HG02642 (cell line): ENCODE data around the gene LILRB2.
"Not testable (repeated sequence)": the region's sequence is repeated elsewhere in the genome, so short reads cannot be mapped to it uniquely, and the experiment has no call there.

Experiments
- ATAC-seq: cut with Tn5 transposase; IDR thresholded peaks from one replicate; pipeline ENCODE4 v1.9.1; 2021; ENCODE audit warnings: mild to moderate bottlenecking; ENCODE audit not compliant: unreplicated experiment, poor library complexity

Gene LILRB2

GRCh38 chr19:54307389-54308020 lies 26.6 kb upstream of the LILRB2 start:
- ATAC-seq: no peak

DNA sequence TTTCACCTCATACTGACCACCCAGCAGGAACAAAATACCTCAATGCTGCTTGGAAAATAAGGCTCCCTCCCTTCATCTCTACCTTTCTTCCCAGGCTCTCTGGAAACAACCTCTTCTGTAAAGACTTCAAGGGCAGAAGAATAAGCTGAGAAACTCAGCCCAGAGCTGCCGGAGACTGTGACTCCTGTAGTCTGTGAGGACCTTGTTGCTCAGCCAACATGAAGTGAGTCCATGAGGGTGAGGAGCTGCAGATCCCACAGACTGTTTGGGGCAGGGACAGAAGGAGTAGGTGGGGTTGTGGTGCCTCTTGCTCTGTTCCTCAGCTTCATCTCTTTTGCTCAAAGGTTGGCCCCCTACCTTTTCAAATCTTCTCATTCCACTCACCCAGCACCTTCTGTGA lies 24.2 kb upstream of the LILRB2 start:
- no peak for ATAC-seq

- ATAC-seq: no peak
Observed at GRCh38 chr19:54302257-54302656, 21.3 kb upstream of the LILRB2 start.

DNA sequence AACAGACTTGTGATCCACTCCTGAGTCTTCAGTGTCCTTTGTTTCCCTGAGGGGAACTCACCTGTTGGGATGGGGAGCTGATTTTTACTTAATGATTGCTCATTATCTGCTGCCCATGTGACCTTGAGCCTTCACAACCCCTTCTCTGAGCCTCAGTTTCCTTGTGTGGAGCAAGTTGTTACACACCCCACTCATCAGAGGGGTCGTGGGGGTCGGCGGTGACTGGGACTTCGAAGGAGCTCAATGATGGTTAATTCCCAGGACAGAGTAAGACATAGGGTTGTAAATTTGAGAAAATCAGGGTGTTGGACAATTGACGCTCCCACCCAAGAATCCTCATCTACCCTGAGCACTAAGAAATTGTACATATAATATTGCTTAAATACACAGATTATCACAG lies 18.6 kb upstream of the LILRB2 start:
- ATAC-seq: no peak

GRCh38 chr19:54299126-54299498 lies 18.2 kb upstream of the LILRB2 start:
- no peak for ATAC-seq

GRCh38 chr19:54298357-54299125 lies 17.6 kb upstream of the LILRB2 start:
- no peak for ATAC-seq

DNA sequence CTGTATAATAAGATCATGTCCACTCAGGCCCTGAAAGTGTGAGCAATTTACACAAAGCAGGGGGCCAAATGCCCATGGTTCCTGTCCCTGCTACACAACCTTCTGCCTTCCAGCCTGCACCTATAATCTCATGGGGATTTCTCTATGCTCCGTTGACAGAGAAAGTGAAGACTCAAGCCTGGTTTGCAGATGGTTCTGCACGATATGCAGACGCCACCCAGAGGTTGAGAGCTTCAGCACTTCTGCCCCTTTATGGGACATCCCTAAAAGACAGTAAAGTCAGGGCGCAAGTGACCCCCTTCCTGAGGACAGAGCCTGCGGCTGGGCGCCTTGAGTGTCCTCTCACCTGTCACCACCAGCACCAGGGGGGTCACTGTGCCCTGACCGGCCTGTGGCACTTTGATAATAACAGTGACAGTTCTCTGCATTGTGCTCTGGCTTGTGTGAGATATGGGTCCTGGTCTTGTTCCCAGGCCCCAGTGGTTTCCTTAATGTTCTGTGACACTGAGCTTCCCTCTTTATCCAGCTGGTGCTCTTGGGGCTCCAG lies 16.9 kb upstream of the LILRB2 start:
- ATAC-seq: no peak

DNA sequence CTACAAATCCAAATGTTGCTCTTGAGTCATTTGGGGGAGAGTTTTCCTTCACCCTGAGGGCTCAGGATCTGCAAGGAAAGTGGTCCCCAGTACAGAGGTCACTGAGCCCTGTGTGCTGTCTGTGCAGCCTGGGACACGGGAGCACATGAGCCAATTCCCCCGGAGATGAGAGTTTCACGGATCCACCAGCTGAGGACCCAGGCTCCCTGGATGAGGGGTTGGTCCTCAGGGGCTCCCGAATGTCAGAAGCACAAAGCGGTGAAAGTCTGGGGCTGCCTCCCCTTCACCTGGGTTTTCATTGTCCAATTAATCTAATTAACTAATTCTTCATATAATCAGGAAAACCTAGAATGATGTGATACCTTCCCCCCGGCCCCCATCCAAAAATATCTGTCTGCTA lies 13.6 kb upstream of the LILRB2 start:
- no peak for ATAC-seq

DNA sequence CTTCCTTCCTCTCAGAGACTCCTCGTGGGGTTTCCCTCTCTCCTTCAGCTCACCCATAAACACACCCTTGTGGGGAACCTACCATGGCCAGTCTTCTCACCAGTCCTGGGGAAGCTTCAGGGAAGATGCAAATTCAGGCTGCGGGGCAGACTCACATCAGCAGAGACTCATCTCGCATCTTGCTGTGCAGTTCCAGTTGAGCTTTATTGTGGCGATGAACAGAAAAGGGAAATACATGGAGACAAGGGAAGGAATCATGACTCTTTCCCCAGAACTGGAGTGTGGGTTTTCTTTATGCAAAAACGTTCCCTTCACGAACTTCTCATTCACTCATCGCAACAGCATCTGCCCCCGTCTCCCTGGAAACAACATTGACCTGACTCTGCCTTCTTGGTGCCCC lies 8.2 kb upstream of the LILRB2 start:
- ATAC-seq: not testable (repeated sequence)

DNA sequence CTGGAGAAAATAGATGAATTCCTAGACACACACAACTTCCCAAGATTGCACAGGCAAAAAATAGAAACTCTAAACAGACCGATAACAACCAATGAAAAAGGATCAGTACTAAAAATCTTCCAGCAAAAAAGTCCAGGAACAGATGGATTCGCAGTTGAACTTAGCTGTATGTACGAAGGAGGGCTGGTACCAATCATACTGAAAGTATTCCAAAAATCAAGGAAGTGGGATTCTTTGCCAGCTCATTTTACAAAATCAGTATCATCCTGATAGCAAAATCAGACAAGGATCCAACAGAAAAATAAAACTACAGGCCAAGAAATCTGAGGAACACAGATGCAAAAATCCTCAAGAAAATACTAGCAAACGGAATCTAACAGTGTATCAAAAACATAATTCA lies 6.5 kb upstream of the LILRB2 start:
- ATAC-seq: no peak

GRCh38 chr19:54286283-54286682 lies 5.4 kb upstream of the LILRB2 start:
- not testable (repeated sequence) for ATAC-seq

- not testable (repeated sequence) for ATAC-seq
Observed at GRCh38 chr19:54285427-54286056, 4.6 kb upstream of the LILRB2 start.

DNA sequence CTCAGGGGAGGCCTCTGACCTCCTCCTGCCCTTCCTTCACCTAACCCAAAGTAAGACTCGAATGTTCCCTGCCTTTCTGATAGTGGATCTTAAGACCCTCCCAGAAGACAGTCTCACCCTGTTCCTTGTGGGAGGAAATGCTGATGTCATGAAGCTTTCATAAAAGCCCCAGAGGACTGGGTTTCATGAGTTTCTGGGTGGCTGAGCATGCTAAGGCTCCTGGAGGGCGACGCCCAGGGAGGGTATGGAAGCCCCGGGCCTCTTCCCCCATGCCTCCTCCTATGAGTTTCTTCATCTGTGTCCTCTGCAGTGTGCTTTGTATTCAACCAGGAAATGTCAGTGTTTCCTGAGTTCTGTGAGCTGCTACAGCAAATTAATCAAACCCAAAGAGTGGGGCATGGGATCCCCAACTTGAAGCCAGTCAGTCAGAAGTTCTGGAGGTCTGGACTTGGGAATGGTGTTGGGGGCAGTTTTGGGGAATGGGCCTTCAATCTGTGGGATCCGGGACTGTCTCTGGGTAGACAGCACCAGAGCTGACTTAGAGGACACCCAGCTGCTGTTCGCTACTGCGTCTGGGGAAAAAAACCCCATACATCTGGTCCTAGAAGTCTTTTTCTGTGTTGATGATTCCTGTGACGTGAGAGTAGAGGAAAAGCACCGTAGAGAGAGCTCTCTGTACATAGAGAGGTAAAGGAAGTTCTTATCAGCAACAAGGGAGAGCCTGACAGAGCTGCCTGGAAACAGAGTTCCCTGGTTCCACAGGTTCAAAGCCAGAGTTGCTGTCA lies 2.0 kb upstream of the LILRB2 start:
- ATAC-seq: no peak

GRCh38 chr19:54281729-54282075 lies 792 bp upstream of the LILRB2 start:
- not testable (repeated sequence) for ATAC-seq

DNA sequence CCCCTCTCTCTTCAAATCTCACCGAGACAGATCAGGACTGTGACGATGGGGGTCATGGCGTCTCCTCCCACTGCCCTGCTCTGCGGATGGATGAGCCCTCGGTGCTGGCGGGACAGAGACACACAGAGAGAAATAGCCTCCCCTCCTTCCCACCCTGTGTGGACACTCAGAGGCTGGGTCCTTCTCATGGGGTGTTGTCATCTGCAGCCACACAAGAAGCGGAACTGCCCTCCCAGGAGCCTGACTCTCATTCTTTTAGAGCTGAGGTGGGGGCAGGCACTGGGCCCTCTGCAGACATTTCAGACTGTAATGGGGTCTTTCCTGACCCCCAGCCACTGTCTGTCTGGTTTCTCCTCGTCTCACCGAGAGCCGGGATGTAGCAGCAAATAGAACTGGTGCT lies 469 bp downstream of the LILRB2 start:
- not testable (repeated sequence) for ATAC-seq

DNA sequence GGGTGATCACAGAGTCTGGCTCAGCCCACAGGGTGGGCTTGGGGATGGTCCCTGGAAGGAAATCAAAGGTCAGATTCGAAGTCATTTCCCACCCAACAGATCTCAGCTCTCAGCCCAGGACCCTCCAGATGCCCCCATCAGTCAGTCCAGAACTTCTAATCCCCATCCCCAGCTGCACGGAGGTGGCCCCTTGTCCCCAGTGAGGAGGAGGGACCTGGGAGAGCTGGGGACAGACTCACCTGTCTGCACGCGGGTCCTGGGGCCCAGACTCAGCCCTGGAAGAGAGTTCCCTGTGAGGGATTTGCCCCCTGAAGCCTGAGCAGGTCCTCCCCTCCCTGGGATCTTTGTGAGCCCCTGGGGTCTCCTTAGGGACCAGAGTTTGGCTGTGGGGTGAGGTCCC lies 885 bp downstream of the LILRB2 start:
- ATAC-seq: not testable (repeated sequence)

DNA sequence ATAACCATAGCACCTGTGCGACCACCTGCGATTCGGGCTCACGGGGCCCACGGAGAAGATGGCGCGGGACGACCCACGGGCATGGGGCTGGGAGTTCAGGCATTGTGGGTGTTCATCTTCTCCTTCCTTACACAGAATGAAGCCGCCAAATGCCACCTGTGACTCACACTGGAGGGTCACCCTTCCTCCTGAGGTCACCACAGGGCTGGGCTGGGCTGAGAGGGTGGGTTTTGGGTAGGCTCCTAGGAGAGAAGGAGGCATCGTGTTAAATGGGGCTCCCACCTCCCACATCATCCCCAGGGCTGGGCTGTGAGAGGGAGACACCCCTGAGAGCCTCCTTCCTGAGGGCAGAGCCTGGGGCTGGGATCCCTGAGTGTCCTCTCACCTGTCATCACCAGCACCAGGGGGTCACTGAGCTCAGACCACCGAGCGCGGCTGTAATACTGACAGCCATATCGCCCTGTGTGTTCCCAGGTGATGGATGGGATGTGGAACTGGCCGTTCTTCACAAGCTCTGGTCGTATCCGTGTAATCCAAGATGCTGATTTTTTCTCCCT lies 1.4 kb downstream of the LILRB2 start:
- no peak for ATAC-seq

GRCh38 chr19:54278571-54279195 lies 2.2 kb downstream of the LILRB2 start:
- not testable (repeated sequence) for ATAC-seq

- not testable (repeated sequence) for ATAC-seq
Observed at GRCh38 chr19:54278056-54278455, 2.9 kb downstream of the LILRB2 start.

DNA sequence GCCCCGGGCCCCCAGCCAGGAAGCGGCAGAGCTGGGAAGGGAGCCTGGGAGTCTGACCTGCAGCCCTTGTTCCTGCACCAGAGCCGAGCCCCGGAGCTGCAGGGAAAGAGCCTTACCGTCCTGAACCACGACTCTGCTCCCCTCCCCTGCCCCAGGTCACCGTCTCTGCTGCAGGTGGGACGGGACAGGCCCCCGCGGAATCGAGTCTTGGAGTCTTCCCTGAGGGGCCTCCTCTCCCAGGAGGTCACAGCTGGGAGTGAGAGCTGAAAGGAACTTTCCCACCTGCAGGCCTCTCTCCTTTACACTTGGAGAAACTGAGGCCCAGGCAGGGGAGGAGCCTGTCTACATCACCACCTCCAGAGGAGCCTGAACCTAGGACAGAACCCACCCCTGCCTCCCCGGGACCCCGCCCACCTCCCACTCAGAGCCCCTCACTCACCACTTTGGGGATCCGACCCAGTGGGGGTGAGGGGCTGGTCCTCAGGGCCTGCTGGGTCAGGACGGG lies 3.7 kb downstream of the LILRB2 start:
- ATAC-seq: not testable (repeated sequence)
